Gastrocnemius medialis (tissue), 4 donors: ENCODE results near the gene MIPEP.

Source experiments
- POLR2A ChIP-seq, 2 donors: fragments of 450-650 bp; IDR thresholded peaks; one replicate each; pipeline ENCODE4 v1.6.1; 2017; ENCODE audit warnings: antibody characterized with exemption in 2 of 2, mild to moderate bottlenecking in 2 of 2, moderate library complexity in 2 of 2
- TF ChIP-seq, protein P1 (sequence below), 5 experiments: fragments of 450-650 bp in 3 of 5; fragments of 200-600 bp in 2 of 5; sonication (generic) in 2 of 5; IDR thresholded peaks in 4 of 5; conservative IDR thresholded peaks in 1 of 5; 1 replicate in 4 of 5; 2 replicates in 1 of 5; pipeline ENCODE4 v1.5.1; 2016 to 2019; ENCODE audit warnings: antibody characterized with exemption in 5 of 5, mild to moderate bottlenecking in 3 of 5, moderate library complexity in 3 of 5

DNA sequence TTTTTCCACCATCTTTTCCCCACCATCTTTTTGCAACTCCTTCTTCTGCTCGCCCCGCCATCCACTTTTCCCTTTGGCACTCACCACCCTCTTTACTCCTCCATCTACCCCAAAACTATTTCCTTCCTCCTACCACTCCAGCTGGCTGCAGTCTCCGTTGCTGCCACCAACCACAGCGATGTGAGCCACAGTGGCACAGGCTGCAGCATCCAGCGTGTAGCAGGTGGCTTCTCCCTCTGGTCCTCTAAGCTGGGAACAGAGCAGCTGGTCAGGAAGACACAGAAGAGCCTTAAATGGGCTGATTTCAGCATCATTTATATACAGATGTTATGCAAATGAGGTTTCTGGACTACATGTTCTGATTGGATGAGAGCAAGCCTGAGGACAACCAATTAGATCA lies 174.5 kb downstream of the MIPEP start:
- TF ChIP-seq, protein P1, sequence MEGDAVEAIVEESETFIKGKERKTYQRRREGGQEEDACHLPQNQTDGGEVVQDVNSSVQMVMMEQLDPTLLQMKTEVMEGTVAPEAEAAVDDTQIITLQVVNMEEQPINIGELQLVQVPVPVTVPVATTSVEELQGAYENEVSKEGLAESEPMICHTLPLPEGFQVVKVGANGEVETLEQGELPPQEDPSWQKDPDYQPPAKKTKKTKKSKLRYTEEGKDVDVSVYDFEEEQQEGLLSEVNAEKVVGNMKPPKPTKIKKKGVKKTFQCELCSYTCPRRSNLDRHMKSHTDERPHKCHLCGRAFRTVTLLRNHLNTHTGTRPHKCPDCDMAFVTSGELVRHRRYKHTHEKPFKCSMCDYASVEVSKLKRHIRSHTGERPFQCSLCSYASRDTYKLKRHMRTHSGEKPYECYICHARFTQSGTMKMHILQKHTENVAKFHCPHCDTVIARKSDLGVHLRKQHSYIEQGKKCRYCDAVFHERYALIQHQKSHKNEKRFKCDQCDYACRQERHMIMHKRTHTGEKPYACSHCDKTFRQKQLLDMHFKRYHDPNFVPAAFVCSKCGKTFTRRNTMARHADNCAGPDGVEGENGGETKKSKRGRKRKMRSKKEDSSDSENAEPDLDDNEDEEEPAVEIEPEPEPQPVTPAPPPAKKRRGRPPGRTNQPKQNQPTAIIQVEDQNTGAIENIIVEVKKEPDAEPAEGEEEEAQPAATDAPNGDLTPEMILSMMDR (IDR thresholded peaks at IDR 0.05 in 4 of 5, conservative IDR thresholded peaks at IDR 0.05 in 1 of 5), result no peak
- no peak for TF ChIP-seq POLR2A (IDR thresholded peaks at IDR 0.05)
